MCF 10A (cell line): Measurements from ENCODE around the gene FBRSL1. TPM values are rescaled to one million over a fixed set of nuclear protein-coding genes. Genes with fewer than 3 reads are reported as not detected.

Experiments
- BruUV-seq: library from RNA; stranded (reverse); fragments of 400-500 nt; replicated peaks from 2 replicates; lab custom pipeline; 2021; lab: Mats Ljungman, UMichigan
- CTCF ChIA-PET: fragments of 300-600 bp; sonication (Branson Sonifier 250); formaldehyde crosslinking; extraction: SDS; loops from one replicate; lab custom pipeline; 2021; ENCODE audit warnings: antibody characterized with exemption, inconsistent platforms; lab: Yijun Ruan, JAX
- POLR2A ChIA-PET: fragments of 300-600, 350-650 bp; sonication (Branson Sonifier 250); formaldehyde crosslinking; extraction: SDS; loops from one replicate; lab custom pipeline; 2020; ENCODE audit warnings: antibody characterized with exemption, inconsistent platforms; lab: Yijun Ruan, JAX
- DNase-seq: peaks from one replicate; pipeline ENCODE4 v3.0.0-alpha.2; 2018; ENCODE audit not compliant: unreplicated experiment
- H3K27ac Mint-ChIP-seq: one replicate; pipeline ENCODE4 v1.8.0; 2022; ENCODE audit warnings: mild to moderate bottlenecking, low read depth, mixed read lengths; ENCODE audit not compliant: unreplicated experiment
- H3K27me3 Mint-ChIP-seq: one replicate; pipeline ENCODE4 v1.8.0; 2022; ENCODE audit warnings: mixed read lengths; ENCODE audit not compliant: insufficient read depth, unreplicated experiment
- H3K36me3 Mint-ChIP-seq: one replicate; pipeline ENCODE4 v1.8.0; 2022; ENCODE audit warnings: mild to moderate bottlenecking, moderate library complexity, mixed read lengths; ENCODE audit not compliant: insufficient read depth, unreplicated experiment
- H3K4me1 Mint-ChIP-seq: one replicate; pipeline ENCODE4 v1.8.0; 2022; ENCODE audit warnings: mixed read lengths; ENCODE audit not compliant: insufficient read depth, unreplicated experiment
- H3K4me3 Mint-ChIP-seq: one replicate; pipeline ENCODE4 v1.8.0; 2022; ENCODE audit warnings: mild to moderate bottlenecking, moderate library complexity, mixed read lengths; ENCODE audit not compliant: unreplicated experiment
- H3K9me3 Mint-ChIP-seq: one replicate; pipeline ENCODE4 v1.8.0; 2022; ENCODE audit warnings: mixed read lengths; ENCODE audit not compliant: unreplicated experiment
- intact Hi-C: fragments of 100-400 bp; cut with micrococcal nuclease; formaldehyde crosslinking; loops from 2 replicates; pipeline ENCODE4 v1.14.1; 2022
- total RNA-seq: library from RNA; stranded (reverse); gene quantifications from 2 replicates; pipeline ENCODE4 v1.2.3, GENCODE V29; 2022
- TF ChIP-seq, protein P1 (sequence below): fragments of 200-600 bp; IDR thresholded peaks from one replicate; pipeline ENCODE4 v1.8.0; 2022; ENCODE audit warnings: antibody characterized with exemption, mild to moderate bottlenecking; ENCODE audit not compliant: unreplicated experiment

FBRSL1 gene
- total RNA-seq, 1 experiment from 2014 or later = 47.4 TPM

- POLR2A ChIA-PET = no interaction called here
- H3K4me1 Mint-ChIP-seq = peaks cover 17% of the 10 kb centered on the region
- H3K27ac Mint-ChIP-seq = peak overlapping the region; percentile 51
- no TSS peak for BruUV-seq
- no peaks in the 10 kb centered on the region for H3K27me3 Mint-ChIP-seq
- intact Hi-C loops = no loop called here
- H3K4me3 Mint-ChIP-seq = no peak overlapping the region
- TF ChIP-seq, protein P1, sequence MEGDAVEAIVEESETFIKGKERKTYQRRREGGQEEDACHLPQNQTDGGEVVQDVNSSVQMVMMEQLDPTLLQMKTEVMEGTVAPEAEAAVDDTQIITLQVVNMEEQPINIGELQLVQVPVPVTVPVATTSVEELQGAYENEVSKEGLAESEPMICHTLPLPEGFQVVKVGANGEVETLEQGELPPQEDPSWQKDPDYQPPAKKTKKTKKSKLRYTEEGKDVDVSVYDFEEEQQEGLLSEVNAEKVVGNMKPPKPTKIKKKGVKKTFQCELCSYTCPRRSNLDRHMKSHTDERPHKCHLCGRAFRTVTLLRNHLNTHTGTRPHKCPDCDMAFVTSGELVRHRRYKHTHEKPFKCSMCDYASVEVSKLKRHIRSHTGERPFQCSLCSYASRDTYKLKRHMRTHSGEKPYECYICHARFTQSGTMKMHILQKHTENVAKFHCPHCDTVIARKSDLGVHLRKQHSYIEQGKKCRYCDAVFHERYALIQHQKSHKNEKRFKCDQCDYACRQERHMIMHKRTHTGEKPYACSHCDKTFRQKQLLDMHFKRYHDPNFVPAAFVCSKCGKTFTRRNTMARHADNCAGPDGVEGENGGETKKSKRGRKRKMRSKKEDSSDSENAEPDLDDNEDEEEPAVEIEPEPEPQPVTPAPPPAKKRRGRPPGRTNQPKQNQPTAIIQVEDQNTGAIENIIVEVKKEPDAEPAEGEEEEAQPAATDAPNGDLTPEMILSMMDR = no peak
- no peak for DNase-seq
- no peaks in the 10 kb centered on the region for H3K36me3 Mint-ChIP-seq
- no peaks in the 10 kb centered on the region for H3K9me3 Mint-ChIP-seq
- CTCF ChIA-PET = no interaction called here
Observed at GRCh38 chr12:132503618-132504204, 13.8 kb downstream of the FBRSL1 start.

- intact Hi-C loops = no loop called here
- TF ChIP-seq, protein P1 = no peak
- Mint-ChIP-seq H3K27me3 (no peaks in the 10 kb centered on the region), H3K27ac (no peak overlapping the region), H3K9me3 (no peaks in the 10 kb centered on the region), H3K36me3 (peaks cover 6% of the 10 kb centered on the region), H3K4me1 (peaks cover 17% of the 10 kb centered on the region), H3K4me3 (no peak overlapping the region)
- no peak for DNase-seq
- BruUV-seq = no TSS peak
- ChIA-PET POLR2A (interaction anchor here (0.6 kb wide), 1 partner anchor 99 kb away, joined by 3 read pairs; no protein-coding TSS in a partner anchor), CTCF (no interaction called here)
Observed at GRCh38 chr12:132505105-132505851, 15.3 kb downstream of the FBRSL1 start.

DNA sequence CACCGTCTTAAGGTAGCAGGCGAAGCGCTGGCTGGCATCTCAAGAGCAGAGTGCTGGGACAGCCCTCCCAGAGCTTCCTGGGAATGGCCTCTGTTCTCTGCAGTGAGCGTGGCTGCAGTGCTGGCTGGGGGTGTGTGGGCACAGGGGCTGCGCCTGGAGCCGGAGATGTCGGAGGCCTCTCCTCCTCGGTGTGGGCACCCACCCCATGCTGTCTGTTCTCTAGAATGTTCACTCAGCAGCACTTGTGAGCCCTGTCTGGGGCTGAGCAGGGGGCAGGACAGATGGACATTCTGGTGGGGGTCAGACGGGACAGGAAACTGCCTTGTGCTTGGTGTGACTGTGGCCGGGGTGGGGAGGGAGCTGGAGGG, 15.9 kb downstream of the FBRSL1 start:
- ChIA-PET POLR2A (no interaction called here), CTCF (interaction anchor here (0.9 to 1.1 kb wide), 2 partner anchors 14 to 76 kb away, joined by 3 to 4 read pairs; no protein-coding TSS in a partner anchor)
- DNase-seq = no peak
- Mint-ChIP-seq H3K4me3 (no peak overlapping the region), H3K4me1 (peaks cover 17% of the 10 kb centered on the region), H3K36me3 (peaks cover 11% of the 10 kb centered on the region), H3K27me3 (no peaks in the 10 kb centered on the region), H3K9me3 (no peaks in the 10 kb centered on the region), H3K27ac (no peak overlapping the region)
- TF ChIP-seq, protein P1 = no peak
- no TSS peak for BruUV-seq
- intact Hi-C loops = no loop called here

GRCh38 chr12:132506328-132507160, 16.6 kb downstream of the FBRSL1 start:
- peaks cover 17% of the 10 kb centered on the region for H3K4me1 Mint-ChIP-seq
- no peak overlapping the region for H3K27ac Mint-ChIP-seq
- no peak overlapping the region for H3K4me3 Mint-ChIP-seq
- intact Hi-C loops = no loop called here
- BruUV-seq = no TSS peak
- CTCF ChIA-PET = interaction anchor here (0.6 to 1.1 kb wide), 3 partner anchors 14 to 1171 kb away, joined by 3 to 4 read pairs (median 3); no protein-coding TSS in a partner anchor
- TF ChIP-seq, protein P1 = no peak
- peaks cover 12% of the 10 kb centered on the region for H3K36me3 Mint-ChIP-seq
- no peaks in the 10 kb centered on the region for H3K27me3 Mint-ChIP-seq
- no peaks in the 10 kb centered on the region for H3K9me3 Mint-ChIP-seq
- no peak for DNase-seq
- POLR2A ChIA-PET = no interaction called here
